Cerebellar nuclear complex (tissue), 1 donor: ENCODE measurements around the gene AKAP9.
A peak's percentile ranks its signal among the peaks of the same experiment; 100 is the strongest.
"Not testable (repeated sequence)": the region's sequence is repeated elsewhere in the genome, so short reads cannot be mapped to it uniquely, and the experiment has no call there.

Experiments used
- DNase-seq, 2 experiments: peaks; one replicate each; lab custom pipeline; 2025; lab: John Stamatoyannopoulos, UW

AKAP9 gene

GRCh38 chr7:92134271-92135051 is 193.8 kb downstream of the AKAP9 start, which contains the start of gene CYP51A1:
Gene CYP51A1, minus strand, starts transcription at chr7:92134477. Its CDS starts 113 bp downstream, at chr7:92134364.
- DNase-seq: peak; percentile 44 to 68

DNA sequence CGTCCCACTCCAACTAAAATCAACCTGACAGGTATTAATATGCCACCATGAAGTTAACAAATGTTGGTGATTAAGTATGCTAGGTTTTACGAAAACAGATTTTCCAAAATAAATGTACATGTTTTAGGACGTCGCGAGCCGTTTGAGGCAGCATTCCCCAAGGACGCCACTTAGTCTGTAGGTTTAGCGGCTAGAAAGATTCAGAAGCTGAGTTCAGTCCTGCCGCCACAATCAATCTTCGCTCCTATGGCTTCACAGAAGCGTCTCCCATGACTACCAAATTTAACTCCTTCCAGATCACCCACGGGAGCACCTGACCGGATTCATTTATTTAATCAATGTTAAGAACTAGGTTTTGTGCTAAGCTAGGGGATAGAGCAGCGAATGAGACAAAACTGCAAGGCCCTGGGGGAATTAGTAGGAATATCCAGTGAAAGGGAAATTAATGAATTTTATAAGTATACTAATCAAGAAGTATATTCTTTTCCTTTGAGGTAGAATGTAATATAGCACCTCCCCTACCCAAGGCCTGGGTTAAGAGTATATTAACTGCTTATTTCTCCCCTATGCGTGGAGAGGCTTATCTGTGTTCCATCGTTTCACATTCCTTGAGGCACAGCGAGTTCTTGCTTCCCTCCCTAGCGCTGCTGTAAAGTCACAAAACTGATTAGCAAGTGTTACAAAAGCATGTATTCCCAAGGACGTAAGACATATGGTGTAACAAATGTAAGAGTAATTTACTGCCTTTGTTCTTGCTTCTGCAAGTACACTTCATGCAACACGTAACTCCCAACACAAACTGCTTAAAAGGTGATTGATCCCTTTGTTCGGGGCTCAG is 194.6 kb downstream of the AKAP9 start:
- DNase-seq: no peak

DNA sequence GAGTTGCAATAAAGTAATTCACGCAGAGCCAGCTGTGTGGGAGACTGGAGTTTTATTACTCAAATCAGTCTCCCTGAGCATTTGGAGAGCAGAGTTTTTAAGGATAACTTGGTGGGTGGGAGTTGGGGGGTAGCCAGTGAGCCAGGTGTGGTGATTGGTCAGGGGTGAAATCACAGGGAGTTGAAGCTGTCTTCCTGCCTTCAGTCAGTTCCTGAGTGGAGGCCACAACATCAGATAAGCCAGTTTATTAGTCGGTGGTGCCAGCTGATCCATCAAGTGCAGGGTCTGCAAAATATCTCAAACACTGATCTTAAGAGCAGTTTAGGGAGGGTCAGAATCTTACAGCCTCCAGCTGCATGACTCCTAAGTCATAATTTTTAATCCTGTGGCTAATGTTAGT is 196.9 kb downstream of the AKAP9 start:
- DNase-seq: no peak

GRCh38 chr7:92141161-92141560 is 200.5 kb downstream of the AKAP9 start:
- no peak for DNase-seq

DNA sequence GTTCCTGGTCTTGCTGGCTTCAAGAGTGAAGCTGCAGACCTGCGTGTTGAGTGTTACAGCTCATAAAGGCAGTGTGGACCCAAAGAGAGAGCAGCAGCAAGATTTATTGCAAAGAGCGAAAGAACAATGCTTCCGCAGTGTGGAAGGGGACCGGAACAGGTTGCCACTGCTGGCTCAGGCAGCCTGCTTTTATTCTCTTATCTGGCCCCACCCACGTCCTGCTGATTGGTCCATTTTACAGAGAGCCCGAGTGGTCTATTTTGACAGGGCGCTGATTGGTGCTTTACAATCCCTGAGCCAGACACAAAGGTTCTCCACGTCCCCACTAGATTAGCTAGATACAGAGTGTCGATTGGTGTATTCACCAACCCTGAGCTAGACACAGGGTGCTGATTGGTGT is 202.1 kb downstream of the AKAP9 start:
- DNase-seq: not testable (repeated sequence)

DNA sequence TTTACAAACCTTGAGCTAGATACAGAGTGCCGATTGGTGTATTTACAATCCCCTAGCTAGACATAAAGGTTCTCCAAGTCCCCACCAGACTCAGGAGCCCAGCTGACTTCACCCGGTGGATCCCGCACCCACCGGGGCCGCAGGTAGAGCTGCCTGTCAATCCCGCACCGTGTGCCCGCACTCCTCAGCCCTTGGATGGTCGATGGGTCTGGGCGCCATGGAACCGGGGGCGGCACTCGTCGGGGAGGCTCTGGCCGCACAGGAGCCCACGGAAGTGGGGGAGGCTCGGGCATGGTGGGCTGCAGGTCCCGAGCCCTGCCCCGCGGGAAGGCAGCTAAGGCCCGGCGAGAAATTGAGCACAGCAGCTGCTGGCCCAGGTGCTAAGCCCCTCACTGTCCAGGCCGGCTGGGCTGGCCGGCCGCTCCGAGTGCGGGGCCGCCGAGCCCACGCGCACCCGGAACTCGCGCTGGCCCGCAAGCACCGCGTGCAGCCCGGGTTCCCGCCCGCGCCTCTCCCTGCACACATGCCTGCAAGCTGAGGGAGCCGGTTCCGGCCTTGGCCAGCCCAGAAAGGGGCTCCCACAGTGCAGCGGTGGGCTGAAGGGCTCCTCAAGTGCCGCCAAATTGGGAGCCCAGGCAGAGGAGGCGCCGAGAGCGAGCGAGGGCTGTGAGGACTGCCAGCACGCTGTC is 202.7 kb downstream of the AKAP9 start:
- DNase-seq: not testable (repeated sequence)

GRCh38 chr7:92149736-92150239 is 209.1 kb downstream of the AKAP9 start:
- DNase-seq: no peak

DNA sequence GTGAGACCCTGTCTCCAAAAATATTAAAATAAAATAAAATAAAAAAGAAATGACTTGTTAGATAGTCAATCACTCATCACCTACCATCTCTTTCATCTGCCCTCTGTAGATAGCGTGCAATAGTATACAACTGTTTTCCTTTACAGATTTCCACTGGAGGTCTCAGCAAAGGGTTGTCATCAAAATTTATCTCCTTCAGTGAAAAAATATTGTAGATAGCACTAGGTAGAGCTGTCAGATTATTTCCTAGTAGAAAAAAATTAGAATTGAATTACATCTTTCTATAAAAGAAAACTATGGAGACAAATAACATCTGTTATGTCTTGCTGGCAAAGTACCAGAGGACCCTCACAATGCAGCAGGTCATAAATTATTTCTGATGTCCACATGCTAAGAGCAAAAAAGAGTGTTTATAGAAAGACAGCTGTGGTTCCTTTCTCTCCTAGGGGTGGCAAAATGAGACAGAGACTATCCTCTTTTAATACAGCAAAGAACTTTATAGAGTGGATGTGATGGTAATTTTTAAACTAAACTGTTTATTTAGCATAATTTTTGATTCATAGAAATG is 209.9 kb downstream of the AKAP9 start:
- no peak for DNase-seq

GRCh38 chr7:92155108-92155739 is 214.6 kb downstream of the AKAP9 start:
- no peak for DNase-seq

DNA sequence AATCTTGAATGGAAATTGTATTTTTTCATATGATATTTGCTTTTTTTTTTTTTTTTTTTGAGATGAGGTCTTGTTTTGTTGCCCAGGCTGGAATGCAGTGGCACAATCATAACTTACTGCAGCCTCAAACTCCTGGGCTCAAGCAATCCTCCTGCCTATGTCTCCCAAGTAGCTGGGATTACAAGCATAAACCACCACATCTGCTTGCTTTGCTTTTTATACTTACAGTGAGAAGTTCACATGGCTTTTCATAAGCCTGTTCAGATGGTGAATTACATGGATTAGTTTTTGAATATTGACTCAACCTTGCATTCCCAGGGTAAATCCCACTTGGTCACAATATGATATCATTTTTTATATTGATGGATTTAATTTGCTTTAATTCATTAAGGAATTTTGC is 216.3 kb downstream of the AKAP9 start:
- DNase-seq: no peak

DNA sequence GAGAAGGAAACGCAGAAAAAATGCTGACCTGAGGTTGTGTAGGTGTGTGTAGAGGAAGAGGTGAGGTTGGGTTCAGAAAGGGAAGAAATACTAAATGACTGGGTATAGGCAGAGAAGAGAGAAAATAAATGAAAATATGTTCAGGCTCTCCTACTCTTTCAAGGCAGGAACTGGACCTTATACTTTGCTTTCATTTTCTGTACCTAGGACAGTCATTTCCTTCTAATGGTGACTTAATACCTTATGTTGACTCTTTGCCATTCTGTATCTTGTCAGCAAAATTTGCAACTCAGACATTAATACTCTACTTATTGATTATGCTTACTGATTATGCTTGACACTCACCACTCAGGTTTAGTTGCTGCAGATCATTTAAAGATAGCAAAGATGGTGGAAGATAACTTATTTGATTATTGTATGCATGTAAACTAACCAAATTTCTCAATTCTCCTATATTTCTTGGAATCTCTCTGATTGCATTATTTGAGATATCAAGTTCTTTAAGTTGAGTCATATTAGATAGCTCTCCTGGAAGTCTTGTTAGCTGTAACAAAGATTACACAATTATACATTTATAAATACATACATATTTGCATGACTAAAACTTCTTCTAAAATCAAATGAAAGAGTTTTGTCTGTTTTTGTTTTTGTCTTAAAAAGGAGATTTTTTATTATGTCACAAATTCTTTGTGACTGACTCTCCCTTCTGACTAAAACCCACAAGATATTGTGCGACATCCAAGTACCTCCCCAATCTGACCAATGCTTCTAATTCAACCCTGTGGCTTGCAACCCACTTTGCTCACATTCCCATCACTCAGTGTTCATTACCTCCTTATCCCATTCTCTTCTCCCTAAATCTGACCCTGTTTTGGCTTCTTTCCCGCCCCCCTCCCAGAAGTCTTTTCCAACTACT is 218.3 kb downstream of the AKAP9 start:
- DNase-seq: no peak
